ENCODE measurements around the gene RPL9. TPM values are rescaled to one million over a fixed set of nuclear protein-coding genes. Genes with fewer than 3 reads are reported as not detected.

Gene RPL9
- total and polyA plus RNA-seq, 2 of the 13 experiments (the other 11 are each of a cell fraction or from before 2014, with no cell fraction given), result 993 to 2,148 TPM

DNA sequence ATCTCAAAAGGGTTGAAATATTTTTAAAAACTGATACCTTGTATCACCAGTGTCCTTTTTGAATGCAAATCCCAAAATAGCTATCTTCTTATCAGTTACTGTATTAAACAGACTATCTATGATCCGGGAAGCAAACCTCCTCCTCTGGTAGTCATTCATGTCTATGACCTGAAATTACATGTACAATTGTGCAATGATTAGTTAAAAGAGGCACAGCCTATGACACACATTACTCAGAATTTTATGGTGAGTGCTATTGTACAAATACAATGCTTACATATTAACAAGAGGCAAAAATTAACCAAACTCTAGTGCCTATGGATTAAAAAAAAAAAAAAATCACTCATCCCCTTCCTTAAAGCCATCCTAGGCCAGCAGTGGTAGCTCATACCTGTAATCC lies 46.9 kb upstream of the RPL9 start:
- Histone ChIP-seq H3K4me3 (replicated peaks in 1 of 3; ENCODE audit: insufficient read depth in 1 of 3, low read depth in 2 of 3, low read length in 3 of 3) (no peak overlapping the region), H2AFZ (ENCODE audit: low read length) (no peak overlapping the region)
- no peak for ATAC-seq

DNA sequence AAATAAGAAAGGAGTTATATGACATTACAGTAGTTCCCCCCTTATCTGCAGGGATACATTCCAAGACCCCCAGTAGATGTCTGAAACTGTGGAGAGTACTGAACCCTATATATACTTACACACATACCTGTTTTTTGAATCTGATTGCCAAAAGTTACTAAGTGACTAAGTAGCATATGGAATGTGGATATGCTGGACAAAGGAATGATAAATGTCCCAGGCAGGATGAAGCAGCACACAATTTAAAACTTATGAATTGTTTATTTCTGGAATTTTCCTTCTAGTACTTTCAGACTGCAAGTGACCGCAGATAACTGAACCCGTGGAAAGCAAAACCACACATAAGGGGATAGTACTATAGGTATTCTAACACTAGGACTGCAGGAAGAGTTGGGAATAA lies 45.8 kb upstream of the RPL9 start:
- 97% methylated on average over 2 of the region's 2 CpGs for WGBS (ENCODE audit: low lambda C conversion rate)
- FAIRE-seq (no peak), DNase-seq (ENCODE audit: low spot score) (no peak), ATAC-seq (no peak)
- Histone ChIP-seq H3K27ac (ENCODE audit: extremely low read length, insufficient read depth, low read length) (no peak overlapping the region), H3K79me2 (ENCODE audit: insufficient read depth, low read length) (peaks cover 2% of the 10 kb centered on the region), H2AFZ (ENCODE audit: low read length) (no peak overlapping the region), H3K36me3 (replicated peaks in 1 of 2; ENCODE audit: control insufficient read depth in 1 of 2, insufficient read depth in 2 of 2, low read length in 2 of 2) (peaks cover 40 to 87% of the 10 kb centered on the region in 2 experiments), H3K27me3 (ENCODE audit: control insufficient read depth in 1 of 2, insufficient read depth in 2 of 2, low read length in 2 of 2) (no peaks in the 10 kb centered on the region), H3K9ac (ENCODE audit: insufficient read depth, low read depth, low read length) (no peak overlapping the region), H3K4me2 (ENCODE audit: low read depth, low read length) (no peak overlapping the region), H4K20me1 (ENCODE audit: insufficient read depth, low read length) (peaks cover 6% of the 10 kb centered on the region), H3K4me3 (replicated peaks in 1 of 3; ENCODE audit: insufficient read depth in 1 of 3, low read depth in 2 of 3, low read length in 3 of 3) (no peak overlapping the region), H3K4me1 (ENCODE audit: insufficient read depth, low read length) (no peaks in the 10 kb centered on the region), H3K9me3 (ENCODE audit: low read length) (no peaks in the 10 kb centered on the region)
- POLR2A ChIA-PET, result interaction anchor here (2.5 kb wide), 1 partner anchor 23 kb away, joined by 7 read pairs; the partner anchor contains the start of gene UGDH
- CTCF ChIA-PET (ENCODE audit: low intra/inter-chr PET ratio, low total read pairs), result no interaction called here
- in situ Hi-C loops (cut with HindIII; ENCODE audit: extremely low pct_ligation_motif_present, low pct_unique_long_range_greater_than_20kb), result no loop called here
- intact Hi-C loops (cut with micrococcal nuclease; ENCODE audit: unreplicated experiment), result no loop called here
- BruUV-seq (replicated peaks), result no TSS peak
- TF ChIP-seq, protein P1, sequence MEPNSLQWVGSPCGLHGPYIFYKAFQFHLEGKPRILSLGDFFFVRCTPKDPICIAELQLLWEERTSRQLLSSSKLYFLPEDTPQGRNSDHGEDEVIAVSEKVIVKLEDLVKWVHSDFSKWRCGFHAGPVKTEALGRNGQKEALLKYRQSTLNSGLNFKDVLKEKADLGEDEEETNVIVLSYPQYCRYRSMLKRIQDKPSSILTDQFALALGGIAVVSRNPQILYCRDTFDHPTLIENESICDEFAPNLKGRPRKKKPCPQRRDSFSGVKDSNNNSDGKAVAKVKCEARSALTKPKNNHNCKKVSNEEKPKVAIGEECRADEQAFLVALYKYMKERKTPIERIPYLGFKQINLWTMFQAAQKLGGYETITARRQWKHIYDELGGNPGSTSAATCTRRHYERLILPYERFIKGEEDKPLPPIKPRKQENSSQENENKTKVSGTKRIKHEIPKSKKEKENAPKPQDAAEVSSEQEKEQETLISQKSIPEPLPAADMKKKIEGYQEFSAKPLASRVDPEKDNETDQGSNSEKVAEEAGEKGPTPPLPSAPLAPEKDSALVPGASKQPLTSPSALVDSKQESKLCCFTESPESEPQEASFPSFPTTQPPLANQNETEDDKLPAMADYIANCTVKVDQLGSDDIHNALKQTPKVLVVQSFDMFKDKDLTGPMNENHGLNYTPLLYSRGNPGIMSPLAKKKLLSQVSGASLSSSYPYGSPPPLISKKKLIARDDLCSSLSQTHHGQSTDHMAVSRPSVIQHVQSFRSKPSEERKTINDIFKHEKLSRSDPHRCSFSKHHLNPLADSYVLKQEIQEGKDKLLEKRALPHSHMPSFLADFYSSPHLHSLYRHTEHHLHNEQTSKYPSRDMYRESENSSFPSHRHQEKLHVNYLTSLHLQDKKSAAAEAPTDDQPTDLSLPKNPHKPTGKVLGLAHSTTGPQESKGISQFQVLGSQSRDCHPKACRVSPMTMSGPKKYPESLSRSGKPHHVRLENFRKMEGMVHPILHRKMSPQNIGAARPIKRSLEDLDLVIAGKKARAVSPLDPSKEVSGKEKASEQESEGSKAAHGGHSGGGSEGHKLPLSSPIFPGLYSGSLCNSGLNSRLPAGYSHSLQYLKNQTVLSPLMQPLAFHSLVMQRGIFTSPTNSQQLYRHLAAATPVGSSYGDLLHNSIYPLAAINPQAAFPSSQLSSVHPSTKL (CRISPR knock-in tag; IDR thresholded peaks at IDR 0.05), result no peak
- TF ChIP-seq SRSF9 (IDR thresholded peaks at IDR 0.05; ENCODE audit: borderline replicate concordance, insufficient read depth, low read depth, low read length, poor library complexity, severe bottlenecking), result no peak
- no peak for TF ChIP-seq ZNF335 (CRISPR knock-in tag; IDR thresholded peaks at IDR 0.05)
- peak; percentile 13; the same call in 1 of the 2 replicates for TF ChIP-seq RBFOX2 (IDR thresholded peaks at IDR 0.05; ENCODE audit: low read depth, low read length)
- TF ChIP-seq, protein P2, sequence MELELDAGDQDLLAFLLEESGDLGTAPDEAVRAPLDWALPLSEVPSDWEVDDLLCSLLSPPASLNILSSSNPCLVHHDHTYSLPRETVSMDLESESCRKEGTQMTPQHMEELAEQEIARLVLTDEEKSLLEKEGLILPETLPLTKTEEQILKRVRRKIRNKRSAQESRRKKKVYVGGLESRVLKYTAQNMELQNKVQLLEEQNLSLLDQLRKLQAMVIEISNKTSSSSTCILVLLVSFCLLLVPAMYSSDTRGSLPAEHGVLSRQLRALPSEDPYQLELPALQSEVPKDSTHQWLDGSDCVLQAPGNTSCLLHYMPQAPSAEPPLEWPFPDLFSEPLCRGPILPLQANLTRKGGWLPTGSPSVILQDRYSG (CRISPR knock-in tag; IDR thresholded peaks at IDR 0.05), result no peak
- TF ChIP-seq ZNF652 (CRISPR knock-in tag; IDR thresholded peaks at IDR 0.05; ENCODE audit: borderline replicate concordance, low read depth), result no peak
- TF ChIP-seq ZMAT3 (CRISPR knock-in tag; conservative IDR thresholded peaks at IDR 0.05), result no peak
- 0 out of 2 replicates have a peak, but pooled peaks have one; percentile 18 for TF ChIP-seq POLR2G (IDR thresholded peaks at IDR 0.05; ENCODE audit: low read depth, low read length)
- no peak for TF ChIP-seq CHD4 (IDR thresholded peaks at IDR 0.05; ENCODE audit: borderline replicate concordance, low read length)
- TF ChIP-seq ZMYM3 (CRISPR knock-in tag; IDR thresholded peaks at IDR 0.05), result no peak
- no peak for TF ChIP-seq U2AF2 (IDR thresholded peaks at IDR 0.05; ENCODE audit: low read depth, low read length)

More for the DNA sequence above, 46.9 kb upstream of the RPL9 start:
- H3K9ac ChIP-seq (ENCODE audit: insufficient read depth, low read depth, low read length), result no peak overlapping the region
- DNase-seq (ENCODE audit: low spot score), result no peak
- in situ Hi-C loops (cut with HindIII; ENCODE audit: extremely low pct_ligation_motif_present, low pct_unique_long_range_greater_than_20kb), result no loop called here
- H3K27me3 ChIP-seq (ENCODE audit: control insufficient read depth in 1 of 2, insufficient read depth in 2 of 2, low read length in 2 of 2), result no peaks in the 10 kb centered on the region
- no peaks in the 10 kb centered on the region for H3K4me1 ChIP-seq (ENCODE audit: insufficient read depth, low read length)
- peak; percentile 61 for TF ChIP-seq CEBPB (IDR thresholded peaks at IDR 0.05; ENCODE audit: borderline replicate concordance, low read depth, low read length)
- TF ChIP-seq ZNF101 (CRISPR knock-in tag; IDR thresholded peaks at IDR 0.05; ENCODE audit: borderline replicate concordance, low read depth), result no peak
- H3K79me2 ChIP-seq (ENCODE audit: insufficient read depth, low read length), result peaks cover 6% of the 10 kb centered on the region
- no peaks in the 10 kb centered on the region for H3K9me3 ChIP-seq (ENCODE audit: low read length)
- CTCF ChIA-PET (ENCODE audit: low intra/inter-chr PET ratio, low total read pairs), result no interaction called here
- no peak overlapping the region for H3K4me2 ChIP-seq (ENCODE audit: low read depth, low read length)
- no peak for FAIRE-seq
- 88% methylated on average over 1 of the region's 1 CpG for WGBS (ENCODE audit: low lambda C conversion rate)
- no TSS peak for BruUV-seq (replicated peaks)
- intact Hi-C loops (cut with micrococcal nuclease; ENCODE audit: unreplicated experiment), result no loop called here
- H3K36me3 ChIP-seq (replicated peaks in 1 of 2; ENCODE audit: control insufficient read depth in 1 of 2, insufficient read depth in 2 of 2, low read length in 2 of 2), result peaks cover 46 to 91% of the 10 kb centered on the region in 2 experiments
- H4K20me1 ChIP-seq (ENCODE audit: insufficient read depth, low read length), result peaks cover 8% of the 10 kb centered on the region
- no peak overlapping the region for H3K27ac ChIP-seq (ENCODE audit: extremely low read length, insufficient read depth, low read length)
- POLR2A ChIA-PET, result interaction anchor here (1.3 to 2.5 kb wide), 2 partner anchors 9 to 22 kb away, joined by 7 to 9 read pairs; partner anchors contain the start of gene UGDH

Measured in HepG2 (cell line).